ENCODE measurements around the gene LAT. TPM values are rescaled to one million over a fixed set of nuclear protein-coding genes. Genes with fewer than 3 reads are reported as not detected.

The LAT gene
- total RNA-seq, result 1 to 10 TPM; 1.6 to 2.0 (median 1.7) TPM
- 1 to 10 TPM; 1.7 to 2.1 (median 1.8) TPM for polyA plus RNA-seq
- long read RNA-seq, donor 1, partial matches to known transcripts, result 0 of 1 reads
- long read RNA-seq, donor 1, other reads (novel, unspliced or antisense), result 1 of 1 reads
- long read RNA-seq, donor 2, partial matches to known transcripts, result 0 of 1 reads
- long read RNA-seq, donor 2, other reads (novel, unspliced or antisense), result 0 of 1 reads

GRCh38 chr16:28984619-28985135 lies at the start of gene LAT:
Gene LAT (plus strand): TSS chr16:28985052. CDS start chr16:28985418, 366 bp downstream.
- DNase-seq (peak; percentile 22 to 62), ATAC-seq (peak in 2 of 4 donors; percentile 7 to 24)
- TF ChIP-seq CTCF (IDR thresholded peaks at IDR 0.05), result no peak
- Histone ChIP-seq H3K4me3 (no peak within 1 kb of the TSS), H3K27me3 (ENCODE audit: insufficient read depth in 3 of 3, low read length in 2 of 3) (no peaks in the 10 kb centered on the region), H3K4me1 (no peaks in the 10 kb centered on the region), H3K9me3 (peaks cover 7% of the 10 kb centered on the region), H3K27ac (no peak within 1 kb of the TSS), H3K36me3 (ENCODE audit: insufficient read depth in 1 of 2, low read depth in 1 of 2) (peaks cover 0 to 83% of the 10 kb centered on the region in 2 donors)
- 74 to 81% (median 75%) methylated on average over 18 to 24 of the region's 24 CpGs for WGBS, 3 donors
- intact Hi-C loops (cut with DNase I), result no loop called here

GRCh38 chr16:28935346-28935745 lies 49.5 kb upstream of the LAT start:
- no peak for TF ChIP-seq CTCF (IDR thresholded peaks at IDR 0.05)
- Histone ChIP-seq H3K9me3 (no peaks in the 10 kb centered on the region), H3K36me3 (ENCODE audit: insufficient read depth in 1 of 2, low read depth in 1 of 2) (no peaks in the 10 kb centered on the region), H3K4me1 (no peaks in the 10 kb centered on the region), H3K27me3 (ENCODE audit: insufficient read depth in 3 of 3, low read length in 2 of 3) (no peaks in the 10 kb centered on the region), H3K27ac (no peak overlapping the region), H3K4me3 (no peak overlapping the region)
- DNase-seq, result no peak
- 89 to 94% (median 94%) methylated on average over 4 of the region's 4 CpGs for WGBS, 3 donors
- ATAC-seq, result no peak
- intact Hi-C loops (cut with DNase I), result no loop called here

GRCh38 chr16:28935924-28936783 lies 48.7 kb upstream of the LAT start:
- DNase-seq (peak; percentile 83 to 94), ATAC-seq (peak; percentile 97 to 99 (median 98))
- H3K9me3 ChIP-seq, result no peaks in the 10 kb centered on the region
- 25 to 27% (median 26%) methylated on average over 36 of the region's 36 CpGs for WGBS, 3 donors
- peak overlapping the region; percentile 55 for H3K4me3 ChIP-seq
- no peaks in the 10 kb centered on the region for H3K27me3 ChIP-seq (ENCODE audit: insufficient read depth in 3 of 3, low read length in 2 of 3)
- no peaks in the 10 kb centered on the region for H3K4me1 ChIP-seq
- H3K27ac ChIP-seq, result peak overlapping the region; percentile 2
- no peak for TF ChIP-seq CTCF (IDR thresholded peaks at IDR 0.05)
- intact Hi-C loops (cut with DNase I), result no loop called here
- no peaks in the 10 kb centered on the region for H3K36me3 ChIP-seq (ENCODE audit: insufficient read depth in 1 of 2, low read depth in 1 of 2)

- DNase-seq, result no peak
- no peak overlapping the region for H3K27ac ChIP-seq
- no peaks in the 10 kb centered on the region for H3K9me3 ChIP-seq
- H3K27me3 ChIP-seq (ENCODE audit: insufficient read depth in 3 of 3, low read length in 2 of 3), result no peaks in the 10 kb centered on the region
- TF ChIP-seq CTCF (IDR thresholded peaks at IDR 0.05), result no peak
- intact Hi-C loops (cut with DNase I), result no loop called here
- peak in 2 of 4 donors; percentile 5 to 10 for ATAC-seq
- H3K36me3 ChIP-seq (ENCODE audit: insufficient read depth in 1 of 2, low read depth in 1 of 2), result no peaks in the 10 kb centered on the region
- no peaks in the 10 kb centered on the region for H3K4me1 ChIP-seq
- 69 to 77% (median 71%) methylated on average over 26 of the region's 26 CpGs for WGBS, 3 donors
- H3K4me3 ChIP-seq, result peak overlapping the region; percentile 55
These were observed 48.1 kb upstream of the LAT start for GRCh38 chr16:28936784-28937155.
